ENCODE results near the gene ANKRD18B. TPM values are rescaled to one million over a fixed set of nuclear protein-coding genes. Genes with fewer than 3 reads are reported as not detected.
"Not testable (repeated sequence)": the region's sequence is repeated elsewhere in the genome, so short reads cannot be mapped to it uniquely, and the experiment has no call there.

ANKRD18B gene
- total RNA-seq, 1 donor from 2014 or later: 5.0 TPM

- Mint-ChIP-seq H3K4me1 (ENCODE audit: low read depth, unreplicated experiment) (no peaks in the 10 kb centered on the region), H3K4me3 (ENCODE audit: unreplicated experiment) (no peak overlapping the region), H3K9me3 (ENCODE audit: unreplicated experiment) (no peaks in the 10 kb centered on the region), H3K36me3 (ENCODE audit: unreplicated experiment) (no peaks in the 10 kb centered on the region), H3K27me3 (ENCODE audit: unreplicated experiment) (peaks cover 2% of the 10 kb centered on the region), H3K27ac (ENCODE audit: unreplicated experiment) (no peak overlapping the region)
- TF ChIP-seq, protein P1, sequence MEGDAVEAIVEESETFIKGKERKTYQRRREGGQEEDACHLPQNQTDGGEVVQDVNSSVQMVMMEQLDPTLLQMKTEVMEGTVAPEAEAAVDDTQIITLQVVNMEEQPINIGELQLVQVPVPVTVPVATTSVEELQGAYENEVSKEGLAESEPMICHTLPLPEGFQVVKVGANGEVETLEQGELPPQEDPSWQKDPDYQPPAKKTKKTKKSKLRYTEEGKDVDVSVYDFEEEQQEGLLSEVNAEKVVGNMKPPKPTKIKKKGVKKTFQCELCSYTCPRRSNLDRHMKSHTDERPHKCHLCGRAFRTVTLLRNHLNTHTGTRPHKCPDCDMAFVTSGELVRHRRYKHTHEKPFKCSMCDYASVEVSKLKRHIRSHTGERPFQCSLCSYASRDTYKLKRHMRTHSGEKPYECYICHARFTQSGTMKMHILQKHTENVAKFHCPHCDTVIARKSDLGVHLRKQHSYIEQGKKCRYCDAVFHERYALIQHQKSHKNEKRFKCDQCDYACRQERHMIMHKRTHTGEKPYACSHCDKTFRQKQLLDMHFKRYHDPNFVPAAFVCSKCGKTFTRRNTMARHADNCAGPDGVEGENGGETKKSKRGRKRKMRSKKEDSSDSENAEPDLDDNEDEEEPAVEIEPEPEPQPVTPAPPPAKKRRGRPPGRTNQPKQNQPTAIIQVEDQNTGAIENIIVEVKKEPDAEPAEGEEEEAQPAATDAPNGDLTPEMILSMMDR (IDR thresholded peaks at IDR 0.05; ENCODE audit: partially characterized antibody, unreplicated experiment): no peak
- no peak for DNase-seq
Measured at GRCh38 chr9:33489066-33489465, 35.0 kb upstream of the ANKRD18B start.

DNA sequence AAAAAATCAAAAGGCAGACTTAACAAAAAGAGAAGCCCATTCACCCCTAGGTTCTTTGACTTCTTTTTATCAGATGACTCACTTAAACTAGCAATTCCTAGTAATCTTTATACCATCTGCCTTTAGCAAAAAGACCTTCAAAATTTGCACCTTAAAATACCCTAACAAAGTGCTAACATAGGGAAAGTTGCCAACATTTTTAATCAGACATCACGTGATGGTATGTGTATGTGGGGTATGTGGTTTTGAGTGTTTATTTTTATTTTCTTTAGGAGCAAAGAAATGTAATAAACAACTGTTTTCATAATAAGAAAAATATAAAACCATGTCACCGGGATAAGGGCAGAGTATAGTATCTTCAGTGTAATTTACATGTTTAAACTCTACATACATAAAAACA lies 30.2 kb upstream of the ANKRD18B start:
- not testable (repeated sequence) for DNase-seq; H3K4me3 Mint-ChIP-seq (ENCODE audit: unreplicated experiment); H3K27ac Mint-ChIP-seq (ENCODE audit: unreplicated experiment); H3K4me1 Mint-ChIP-seq (ENCODE audit: low read depth, unreplicated experiment); H3K27me3 Mint-ChIP-seq (ENCODE audit: unreplicated experiment); H3K36me3 Mint-ChIP-seq (ENCODE audit: unreplicated experiment); H3K9me3 Mint-ChIP-seq (ENCODE audit: unreplicated experiment)

- TF ChIP-seq, protein P1 (IDR thresholded peaks at IDR 0.05; ENCODE audit: partially characterized antibody, unreplicated experiment): peak; percentile 25
- Mint-ChIP-seq H3K36me3 (ENCODE audit: unreplicated experiment) (no peaks in the 10 kb centered on the region), H3K4me1 (ENCODE audit: low read depth, unreplicated experiment) (no peaks in the 10 kb centered on the region), H3K4me3 (ENCODE audit: unreplicated experiment) (no peak overlapping the region), H3K9me3 (ENCODE audit: unreplicated experiment) (no peaks in the 10 kb centered on the region), H3K27me3 (ENCODE audit: unreplicated experiment) (no peaks in the 10 kb centered on the region), H3K27ac (ENCODE audit: unreplicated experiment) (no peak overlapping the region)
- DNase-seq: no peak
Measured at GRCh38 chr9:33498387-33498786, 25.7 kb upstream of the ANKRD18B start.

DNA sequence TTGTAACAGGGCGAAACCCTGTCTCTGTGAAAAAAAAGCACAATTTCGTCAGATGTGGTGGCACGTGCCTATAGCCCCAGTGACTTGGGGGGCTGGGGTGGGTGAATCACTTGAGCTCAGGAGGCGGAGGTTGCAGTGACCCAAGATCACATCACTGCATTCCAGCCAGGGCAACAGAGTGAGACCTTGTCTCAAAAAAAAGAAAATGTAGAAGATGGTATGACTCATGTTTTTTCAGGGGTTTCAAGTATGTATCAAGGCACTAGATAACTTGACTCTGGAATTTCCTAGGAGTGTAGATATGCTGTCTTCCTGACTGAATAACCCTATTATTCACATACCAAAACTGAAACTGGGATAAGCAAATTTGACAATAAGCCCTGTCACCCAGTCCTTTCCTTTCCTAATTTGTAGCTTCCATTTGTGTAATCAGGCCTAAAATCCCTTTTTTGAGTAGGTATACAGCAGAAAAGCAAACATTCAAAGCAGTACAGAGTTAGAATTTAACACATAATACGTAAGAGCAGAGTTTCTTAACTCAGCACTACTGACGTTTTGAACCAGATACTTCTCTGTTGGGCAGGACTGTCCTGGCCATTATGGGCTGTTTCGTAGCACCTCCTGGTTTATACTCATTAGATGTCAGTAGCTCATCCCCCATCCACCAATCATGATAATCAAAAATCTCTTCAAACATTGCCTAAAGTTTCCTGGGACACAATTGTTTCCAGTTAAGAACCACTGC lies 17.3 kb upstream of the ANKRD18B start:
- no peak for DNase-seq
- H3K27me3 Mint-ChIP-seq (ENCODE audit: unreplicated experiment): peaks cover 4% of the 10 kb centered on the region
- peaks cover 2% of the 10 kb centered on the region for H3K9me3 Mint-ChIP-seq (ENCODE audit: unreplicated experiment)
- no peaks in the 10 kb centered on the region for H3K4me1 Mint-ChIP-seq (ENCODE audit: low read depth, unreplicated experiment)
- no peak overlapping the region for H3K4me3 Mint-ChIP-seq (ENCODE audit: unreplicated experiment)
- H3K36me3 Mint-ChIP-seq (ENCODE audit: unreplicated experiment): no peaks in the 10 kb centered on the region
- TF ChIP-seq, protein P1 (IDR thresholded peaks at IDR 0.05; ENCODE audit: partially characterized antibody, unreplicated experiment): no peak
- H3K27ac Mint-ChIP-seq (ENCODE audit: unreplicated experiment): no peak overlapping the region

- Mint-ChIP-seq H3K4me3 (ENCODE audit: unreplicated experiment) (peak overlapping the region; percentile 97), H3K27me3 (ENCODE audit: unreplicated experiment) (peaks cover 7% of the 10 kb centered on the region), H3K36me3 (ENCODE audit: unreplicated experiment) (peaks cover 9% of the 10 kb centered on the region), H3K4me1 (ENCODE audit: low read depth, unreplicated experiment) (no peaks in the 10 kb centered on the region), H3K9me3 (ENCODE audit: unreplicated experiment) (peaks cover 6% of the 10 kb centered on the region), H3K27ac (ENCODE audit: unreplicated experiment) (peak overlapping the region; percentile 94)
- DNase-seq: peak; percentile 67
- TF ChIP-seq, protein P1 (IDR thresholded peaks at IDR 0.05; ENCODE audit: partially characterized antibody, unreplicated experiment): no peak
Measured at GRCh38 chr9:33510262-33511183, 13.5 kb upstream of the ANKRD18B start.

DNA sequence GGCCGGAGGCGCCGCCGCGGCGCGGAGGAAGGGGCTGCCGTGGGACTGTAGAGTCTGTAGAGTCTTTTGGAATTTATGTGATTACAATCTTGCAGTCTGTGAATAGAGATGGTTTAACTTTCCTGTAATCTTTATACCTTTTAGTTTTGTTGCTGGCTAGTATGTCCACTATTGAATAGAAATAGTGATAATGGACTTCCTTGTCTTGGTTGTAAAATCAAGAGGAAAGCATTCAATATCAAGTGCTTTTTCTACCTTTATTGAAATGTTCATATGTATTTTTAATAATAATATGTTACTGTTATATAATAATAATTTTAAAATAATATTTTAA lies 12.9 kb upstream of the ANKRD18B start:
- DNase-seq; H3K27me3 Mint-ChIP-seq (ENCODE audit: unreplicated experiment); H3K36me3 Mint-ChIP-seq (ENCODE audit: unreplicated experiment); H3K4me1 Mint-ChIP-seq (ENCODE audit: low read depth, unreplicated experiment); H3K9me3 Mint-ChIP-seq (ENCODE audit: unreplicated experiment): not testable (repeated sequence)
- H3K27ac Mint-ChIP-seq (ENCODE audit: unreplicated experiment): peak overlapping the region; percentile 94
- H3K4me3 Mint-ChIP-seq (ENCODE audit: unreplicated experiment): peak overlapping the region; percentile 97

GRCh38 chr9:33512535-33512934 lies 11.5 kb upstream of the ANKRD18B start:
- not testable (repeated sequence) for H3K27ac Mint-ChIP-seq (ENCODE audit: unreplicated experiment); H3K9me3 Mint-ChIP-seq (ENCODE audit: unreplicated experiment); H3K4me1 Mint-ChIP-seq (ENCODE audit: low read depth, unreplicated experiment); DNase-seq; H3K27me3 Mint-ChIP-seq (ENCODE audit: unreplicated experiment); H3K36me3 Mint-ChIP-seq (ENCODE audit: unreplicated experiment)
- H3K4me3 Mint-ChIP-seq (ENCODE audit: unreplicated experiment): peak overlapping the region; percentile 11

GRCh38 chr9:33515342-33515995 lies 8.6 kb upstream of the ANKRD18B start:
- DNase-seq; H3K36me3 Mint-ChIP-seq (ENCODE audit: unreplicated experiment); H3K9me3 Mint-ChIP-seq (ENCODE audit: unreplicated experiment); H3K27ac Mint-ChIP-seq (ENCODE audit: unreplicated experiment); H3K27me3 Mint-ChIP-seq (ENCODE audit: unreplicated experiment); H3K4me3 Mint-ChIP-seq (ENCODE audit: unreplicated experiment); H3K4me1 Mint-ChIP-seq (ENCODE audit: low read depth, unreplicated experiment): not testable (repeated sequence)

Measured in glutamatergic neuron (in vitro differentiated cells).